ENCODE data around the gene KRT5. TPM values are rescaled to one million over a fixed set of nuclear protein-coding genes. Genes with fewer than 3 reads are reported as not detected.

Gene KRT5
- total and polyA plus RNA-seq, 10 of the 15 experiments (the other 5 are each of a cell fraction or from before 2014, with no cell fraction given), result 1.6 TPM; not detected in 9

DNA sequence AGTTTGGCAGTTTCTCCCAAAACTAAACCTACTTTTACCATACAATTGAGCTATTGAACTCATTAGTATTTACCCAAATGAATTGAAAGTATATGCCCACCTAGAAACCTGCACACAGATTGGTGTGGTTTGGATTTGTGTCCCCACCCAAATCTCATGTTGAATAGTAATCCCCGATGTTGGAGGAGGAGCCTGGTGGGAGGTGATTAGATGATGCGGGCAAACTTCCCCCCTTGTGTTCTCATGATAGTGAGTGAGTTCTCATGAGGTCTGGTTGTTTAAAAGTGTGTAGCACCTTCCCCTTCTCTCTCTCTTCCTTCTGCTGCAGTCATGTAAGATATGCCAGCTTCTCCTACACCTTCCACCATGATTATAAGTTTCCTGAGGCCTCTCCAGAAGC lies 42.5 kb downstream of the KRT5 start:
- no peak overlapping the region for H3K9ac ChIP-seq (ENCODE audit: control insufficient read depth, insufficient read depth, low read length)
- BruUV-seq (replicated peaks), result no TSS peak
- no peak overlapping the region for H3K4me2 ChIP-seq (ENCODE audit: control insufficient read depth, insufficient read depth)
- H3K9me3 ChIP-seq (replicated peaks; ENCODE audit: control insufficient read depth, insufficient read depth, low read length), result no peaks in the 10 kb centered on the region; the same call in 2 of the 3 replicates
- no peaks in the 10 kb centered on the region for H3K36me3 ChIP-seq (ENCODE audit: control insufficient read depth in 2 of 2, insufficient read depth in 2 of 2, low read length in 1 of 2)
- POLR2A ChIA-PET, result no interaction called here
- intact Hi-C loops (cut with micrococcal nuclease; ENCODE audit: unreplicated experiment), result no loop called here
- 28% methylated on average over 2 of the region's 2 CpGs for WGBS (ENCODE audit: insufficient coverage, insufficient replicate concordance, low lambda C conversion rate, missing lambda C conversion rate)
- H3K79me2 ChIP-seq (ENCODE audit: control insufficient read depth, insufficient read depth, low read length), result no peaks in the 10 kb centered on the region
- FAIRE-seq, result no peak
- TF ChIP-seq TCF12 (IDR thresholded peaks at IDR 0.05; ENCODE audit: low read depth, low read length) (no peak), CEBPZ (IDR thresholded peaks at IDR 0.05; ENCODE audit: low read depth, low read length) (no peak), IRF5 (IDR thresholded peaks at IDR 0.05; ENCODE audit: borderline replicate concordance) (no peak), JUND (IDR thresholded peaks at IDR 0.05; ENCODE audit: low read depth, low read length) (no peak), ASH2L (IDR thresholded peaks at IDR 0.05; ENCODE audit: borderline replicate concordance, low read depth) (no peak), NR2C2 (IDR thresholded peaks at IDR 0.05; ENCODE audit: borderline replicate concordance, control insufficient read depth, insufficient read length, low read depth) (no peak), ATF7 (IDR thresholded peaks at IDR 0.05; ENCODE audit: low read depth) (no peak), DPF2 (IDR thresholded peaks at IDR 0.05) (no peak), NBN (IDR thresholded peaks at IDR 0.05) (no peak), PRDM15 (CRISPR knock-in tag; IDR thresholded peaks at IDR 0.05) (no peak), PML (IDR thresholded peaks at IDR 0.05; ENCODE audit: low read length) (no peak), HDAC6 (IDR thresholded peaks at IDR 0.05; ENCODE audit: unreplicated experiment) (no peak), MXI1 (IDR thresholded peaks at IDR 0.05; ENCODE audit: low read depth, low read length) (no peak), MAX (IDR thresholded peaks at IDR 0.05; ENCODE audit: low read depth, low read length) (no peak), RUNX3 (IDR thresholded peaks at IDR 0.05; ENCODE audit: low read length) (no peak), ZNF24 (IDR thresholded peaks at IDR 0.05) (no peak), KAT2A (conservative IDR thresholded peaks at IDR 0.05; ENCODE audit: control insufficient read depth, low read depth, low read length) (no peak)
- no peak for DNase-seq (ENCODE audit: low read depth, low spot score)
- H3K4me1 ChIP-seq (ENCODE audit: control insufficient read depth, insufficient read depth, low read length), result no peaks in the 10 kb centered on the region
- H4K20me1 ChIP-seq (ENCODE audit: control insufficient read depth, insufficient read depth), result no peaks in the 10 kb centered on the region
- no peak for ATAC-seq
- SMC1A ChIA-PET (ENCODE audit: uncharacterized antibody, unreplicated experiment), result interaction anchor here (1.1 kb wide), 1 partner anchor 215 kb away, joined by 3 read pairs; no protein-coding TSS in a partner anchor
- CTCF ChIA-PET, result no interaction called here
- H3K27ac ChIP-seq (ENCODE audit: control insufficient read depth, insufficient read depth), result no peak overlapping the region
- in situ Hi-C loops (cut with MboI), result no loop called here
- H3K4me3 ChIP-seq, result no peak overlapping the region
- H2AFZ ChIP-seq (ENCODE audit: control insufficient read depth, low read depth, low read length), result no peak overlapping the region
- H3K27me3 ChIP-seq (replicated peaks in 1 of 2; ENCODE audit: control insufficient read depth in 2 of 2, insufficient read depth in 2 of 2, low read length in 1 of 2), result no peaks in the 10 kb centered on the region
- RAD21 ChIA-PET (ENCODE audit: unreplicated experiment), result no interaction called here

Measured in GM12878 (cell line).